Gastroesophageal sphincter (tissue), 4 donors: ENCODE results near the gene MCF2L2. TPM values are rescaled to one million over a fixed set of nuclear protein-coding genes. Genes with fewer than 3 reads are reported as not detected.
"Not testable (repeated sequence)": the region's sequence is repeated elsewhere in the genome, so short reads cannot be mapped to it uniquely, and the experiment has no call there.

Source experiments
- ATAC-seq: fragments of 150-250 bp; one replicate; pipeline ENCODE4 v1.9.1; 2016; ENCODE audit warnings: mild to moderate bottlenecking, moderate library complexity
- H3K27ac ChIP-seq, 4 donors: fragments of 200-600 bp; sonication (generic) in 3 of 4; 1 replicate in 3 of 4; 2 replicates in 1 of 4; pipeline ENCODE4 v1.5.1; 2016 to 2019
- H3K27me3 ChIP-seq: fragments of 200-600 bp; sonication (generic); one replicate; pipeline ENCODE4 v1.5.1; 2019
- H3K36me3 ChIP-seq, 2 donors: fragments of 200-600 bp; sonication (generic); one replicate each; pipeline ENCODE4 v1.5.1; 2019; ENCODE audit warnings: control low read depth in 1 of 2
- H3K4me1 ChIP-seq, 3 donors: fragments of 200-600 bp; sonication (generic); 1 replicate in 2 of 3; 2 replicates in 1 of 3; pipeline ENCODE4 v1.5.1; 2016 to 2019; ENCODE audit warnings: control low read depth in 2 of 3
- H3K4me3 ChIP-seq, 2 donors: fragments of 200-600 bp; sonication (generic); one replicate each; pipeline ENCODE4 v1.5.1; 2019; ENCODE audit warnings: mild to moderate bottlenecking in 1 of 2, moderate library complexity in 1 of 2
- H3K9me3 ChIP-seq, 3 donors: fragments of 200-600 bp; sonication (generic); one replicate each; pipeline ENCODE4 v1.5.1; 2017 to 2019; ENCODE audit warnings: control low read depth in 2 of 3
- CTCF ChIP-seq, 4 experiments: fragments of 200-600 bp in 2 of 4; fragments of 450-650 bp in 2 of 4; sonication (generic) in 1 of 4; IDR thresholded peaks; one replicate each; pipeline ENCODE4 v1.5.1; 2017 to 2019; ENCODE audit warnings: antibody characterized with exemption in 4 of 4, mild to moderate bottlenecking in 2 of 4, moderate library complexity in 2 of 4
- EP300 ChIP-seq: sonication (generic); formaldehyde crosslinking; IDR thresholded peaks from one replicate; pipeline ENCODE4 v1.6.1; 2017; ENCODE audit warnings: antibody characterized with exemption, mild to moderate bottlenecking
- POLR2A ChIP-seq, 2 donors: fragments of 450-650 bp; IDR thresholded peaks; one replicate each; pipeline ENCODE4 v1.6.1; 2017; ENCODE audit warnings: antibody characterized with exemption in 2 of 2, mild to moderate bottlenecking in 2 of 2, moderate library complexity in 1 of 2
- POLR2AphosphoS5 ChIP-seq: sonication (generic); formaldehyde crosslinking; IDR thresholded peaks from one replicate; pipeline ENCODE4 v1.6.1; 2017; ENCODE audit warnings: antibody characterized with exemption
- WGBS, 2 donors: methylation state at CpG; one replicate each; pipeline ENCODE4 v1.1.5; 2018; ENCODE audit warnings: low coverage in 1 of 2; 5-methylcytosine and 5-hydroxymethylcytosine counted together
- total RNA-seq, 4 donors: library from RNA; depleted of rRNA; stranded (reverse); fragments of >200 nt; gene quantifications; one replicate each; pipeline ENCODE4 v1.1.0, GENCODE V29; 2016

Gene MCF2L2
- total RNA-seq, 4 donors from 2014 or later, result 0.67 to 4.0 (median 2.7) TPM

- no peak overlapping the region for H3K4me3 ChIP-seq
- no peak for ATAC-seq
- no peak for TF ChIP-seq POLR2AphosphoS5
- TF ChIP-seq CTCF (IDR thresholded peaks at IDR 0.05), result no peak
- no peak for TF ChIP-seq EP300
- TF ChIP-seq POLR2A (IDR thresholded peaks at IDR 0.05), result no peak
- H3K27ac ChIP-seq, result no peak overlapping the region
- H3K36me3 ChIP-seq, result no peaks in the 10 kb centered on the region
- H3K27me3 ChIP-seq, result peaks cover 15% of the 10 kb centered on the region
- no peaks in the 10 kb centered on the region for H3K9me3 ChIP-seq
- H3K4me1 ChIP-seq, result peaks cover 0 to 8% (median 0%) of the 10 kb centered on the region in 3 donors
- WGBS, 2 donors, result 81 to 82% methylated on average over 2 of the region's 2 CpGs
Observed at GRCh38 chr3:183473969-183474368, 45.5 kb upstream of the MCF2L2 start.

- H3K4me1 ChIP-seq, result peaks cover 0 to 8% (median 0%) of the 10 kb centered on the region in 3 donors
- H3K27ac ChIP-seq, result no peak overlapping the region
- H3K36me3 ChIP-seq, result no peaks in the 10 kb centered on the region
- TF ChIP-seq CTCF (IDR thresholded peaks at IDR 0.05) (no peak), POLR2AphosphoS5 (no peak), POLR2A (IDR thresholded peaks at IDR 0.05) (no peak), EP300 (no peak)
- no peak overlapping the region for H3K4me3 ChIP-seq
- no peak for ATAC-seq
- no peaks in the 10 kb centered on the region for H3K27me3 ChIP-seq
- 67 to 75% methylated on average over 5 to 6 of the region's 6 CpGs for WGBS, 2 donors
- H3K9me3 ChIP-seq, result no peaks in the 10 kb centered on the region
Observed at GRCh38 chr3:183472155-183472554, 43.7 kb upstream of the MCF2L2 start.

- TF ChIP-seq POLR2AphosphoS5, result no peak
- TF ChIP-seq CTCF (IDR thresholded peaks at IDR 0.05), result no peak
- H3K4me1 ChIP-seq, result peaks cover 0 to 8% (median 0%) of the 10 kb centered on the region in 3 donors
- no peak for ATAC-seq
Observed at GRCh38 chr3:183468424-183468823, 40.0 kb upstream of the MCF2L2 start.

GRCh38 chr3:183466575-183466974 lies 38.2 kb upstream of the MCF2L2 start:
- Histone ChIP-seq H3K4me1 (peaks cover 0 to 8% (median 0%) of the 10 kb centered on the region in 3 donors), H3K4me3 (no peak overlapping the region), H3K36me3 (no peaks in the 10 kb centered on the region), H3K27ac (no peak overlapping the region), H3K9me3 (no peaks in the 10 kb centered on the region), H3K27me3 (no peaks in the 10 kb centered on the region)
- TF ChIP-seq EP300 (no peak), POLR2AphosphoS5 (no peak), POLR2A (IDR thresholded peaks at IDR 0.05) (no peak), CTCF (IDR thresholded peaks at IDR 0.05) (no peak)
- WGBS, 2 donors, result 53 to 75% methylated on average over 2 to 3 of the region's 3 CpGs
- ATAC-seq, result no peak

More at GRCh38 chr3:183468424-183468823, 40.0 kb upstream of the MCF2L2 start:
- Histone ChIP-seq H3K9me3 (no peaks in the 10 kb centered on the region), H3K4me3 (no peak overlapping the region), H3K27ac (no peak overlapping the region), H3K36me3 (no peaks in the 10 kb centered on the region), H3K27me3 (no peaks in the 10 kb centered on the region)
- 33% methylated on average over 1 of the region's 1 CpG; no CpG with 5 or more reads in 1 of the 2 donors for WGBS, 2 donors

GRCh38 chr3:183465710-183466109 lies 37.3 kb upstream of the MCF2L2 start:
- H3K4me3 ChIP-seq, H3K27me3 ChIP-seq, H3K9me3 ChIP-seq, H3K36me3 ChIP-seq, H3K27ac ChIP-seq, H3K4me1 ChIP-seq, ATAC-seq: not testable (repeated sequence)
- 70 to 80% methylated on average over 1 to 4 of the region's 13 CpGs for WGBS, 2 donors
